NT2/D1 (cell line): ENCODE data around the gene NCOR1.

Experiments used
- SUZ12 ChIP-seq: IDR thresholded peaks from 2 replicates; pipeline ENCODE4 v1.6.1; 2011; ENCODE audit not compliant: insufficient read length, insufficient read depth; ENCODE audit errors: extremely low read depth
- YY1 ChIP-seq: IDR thresholded peaks from 2 replicates; pipeline ENCODE4 v1.6.1; 2011; ENCODE audit not compliant: insufficient read length, insufficient read depth

DNA sequence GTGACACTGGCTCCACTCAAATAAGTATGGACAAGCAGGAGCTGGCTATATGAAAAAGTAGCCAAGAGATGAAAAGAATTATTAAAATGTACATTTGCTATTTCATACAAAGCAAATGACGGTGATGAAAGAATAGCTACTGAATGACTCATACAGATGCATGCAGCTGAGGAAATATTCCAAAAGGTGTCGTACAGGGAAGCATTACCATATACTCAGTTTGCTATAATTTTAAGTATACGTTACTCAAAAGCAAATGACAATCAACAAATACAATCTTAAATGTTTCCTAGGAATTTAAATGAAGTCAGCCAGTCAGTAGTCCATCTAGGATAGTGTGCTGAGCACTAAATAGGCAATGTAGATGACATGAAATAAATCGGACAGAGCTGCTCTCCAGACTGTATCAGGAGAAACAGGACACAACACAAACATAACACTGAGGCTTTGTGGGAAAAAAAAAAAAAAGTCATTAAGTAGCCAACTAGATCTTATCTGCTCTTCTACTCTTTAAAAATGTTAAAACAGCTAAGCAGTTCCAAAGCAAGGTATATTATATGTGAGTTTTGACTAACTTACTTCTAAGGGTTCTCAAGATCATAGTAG is 65.0 kb downstream of the NCOR1 start:
- no peak for TF ChIP-seq YY1
- no peak for TF ChIP-seq SUZ12
